NCI-H2196 (cell line): ENCODE measurements around the gene CRTC2.
"Not testable (repeated sequence)": the region's sequence is repeated elsewhere in the genome, so short reads cannot be mapped to it uniquely, and the experiment has no call there.

Experiments
- DNase-seq: peaks from one replicate; lab custom pipeline; 2025; ENCODE audit not compliant: unreplicated experiment; lab: John Stamatoyannopoulos, UW

CRTC2 gene

GRCh38 chr1:153929981-153930948 is 28.1 kb downstream of the CRTC2 start:
- no peak for DNase-seq

- DNase-seq = no peak
Measured at GRCh38 chr1:153929426-153929825, 29.0 kb downstream of the CRTC2 start.

- DNase-seq = no peak
Measured at GRCh38 chr1:153928791-153929341, 29.5 kb downstream of the CRTC2 start.

- no peak for DNase-seq
Measured at GRCh38 chr1:153928245-153928644, 30.2 kb downstream of the CRTC2 start.

- no peak for DNase-seq
Measured at GRCh38 chr1:153926405-153926804, 32.0 kb downstream of the CRTC2 start.

GRCh38 chr1:153922972-153923925 is 35.2 kb downstream of the CRTC2 start, which contains the start of gene GATAD2B:
GATAD2B (minus strand) TSS chr1:153922972; CDS start chr1:153828347, 94,625 bp downstream.
- peak; percentile 99 for DNase-seq

GRCh38 chr1:153922076-153922971 is 36.1 kb downstream of the CRTC2 start:
- peak; percentile 78 for DNase-seq

GRCh38 chr1:153921803-153922075 is 36.7 kb downstream of the CRTC2 start:
- no peak for DNase-seq

GRCh38 chr1:153921080-153921802 is 37.2 kb downstream of the CRTC2 start:
- no peak for DNase-seq

- no peak for DNase-seq
Measured at GRCh38 chr1:153919876-153920852, 38.2 kb downstream of the CRTC2 start.

- no peak for DNase-seq
Measured at GRCh38 chr1:153916297-153916696, 42.1 kb downstream of the CRTC2 start.

GRCh38 chr1:153912349-153912748 is 46.1 kb downstream of the CRTC2 start:
- DNase-seq = no peak

- DNase-seq = not testable (repeated sequence)
Measured at GRCh38 chr1:153910560-153910959, 47.9 kb downstream of the CRTC2 start.

- no peak for DNase-seq
Measured at GRCh38 chr1:153908071-153908470, 50.3 kb downstream of the CRTC2 start.

- DNase-seq = no peak
Measured at GRCh38 chr1:153907134-153907533, 51.3 kb downstream of the CRTC2 start.

- DNase-seq = no peak
Measured at GRCh38 chr1:153906396-153906795, 52.0 kb downstream of the CRTC2 start.

GRCh38 chr1:153905908-153906307 is 52.5 kb downstream of the CRTC2 start:
- not testable (repeated sequence) for DNase-seq

- DNase-seq = no peak
Measured at GRCh38 chr1:153903841-153904455, 54.5 kb downstream of the CRTC2 start.
